SU-DHL-6 (cell line): ENCODE measurements around the gene SLC25A4.

Experiments used
- H2AFZ ChIP-seq: fragments of 200-600 bp; sonication (generic); 2 replicates; pipeline ENCODE4 v1.6.1; 2014; ENCODE audit warnings: low read depth, mild to moderate bottlenecking, moderate library complexity, mixed read lengths, antibody characterized with exemption, low read length; ENCODE audit not compliant: severe bottlenecking
- H3F3A ChIP-seq: fragments of 200-600 bp; shearing (Covaris generic); 2 replicates; pipeline ENCODE4 v1.6.0; 2016; ENCODE audit warnings: antibody characterized with exemption, mild to moderate bottlenecking; ENCODE audit not compliant: insufficient read depth
- H3K27ac ChIP-seq: fragments of 200-600 bp; sonication (generic); 2 replicates; pipeline ENCODE4 v1.5.1; 2016; ENCODE audit warnings: low read depth, mild to moderate bottlenecking, low read length, moderate library complexity, mixed read lengths
- H3K27me3 ChIP-seq: fragments of 200-600 bp; sonication (generic), shearing (Covaris generic); 2 replicates; pipeline ENCODE4 v1.6.0; 2014; ENCODE audit warnings: mild to moderate bottlenecking, low read length
- H3K36me3 ChIP-seq: fragments of 200-600 bp; sonication (generic); 2 replicates; pipeline ENCODE4 v1.6.1; 2014; ENCODE audit warnings: mild to moderate bottlenecking, low read length, mixed read lengths
- H3K4me2 ChIP-seq: fragments of 300-600, 200-600 bp; shearing (Covaris generic), sonication (generic); 2 replicates; pipeline ENCODE4 v1.6.0; 2014; ENCODE audit warnings: low read length, low read depth, mild to moderate bottlenecking; ENCODE audit not compliant: poor library complexity, severe bottlenecking
- H3K4me3 ChIP-seq: fragments of 200-600 bp; sonication (generic); 2 replicates; pipeline ENCODE4 v1.5.1; 2014; ENCODE audit warnings: antibody characterized with exemption, low read length, mild to moderate bottlenecking, mixed read lengths; ENCODE audit not compliant: insufficient read depth, poor library complexity, severe bottlenecking
- H3K79me2 ChIP-seq: fragments of 200-600 bp; sonication (generic); 2 replicates; pipeline ENCODE4 v1.6.1; 2014; ENCODE audit warnings: mild to moderate bottlenecking, low read length, moderate library complexity; ENCODE audit not compliant: insufficient read depth
- H3K9ac ChIP-seq: fragments of 200-600 bp; sonication (generic); 2 replicates; pipeline ENCODE4 v1.7.0; 2014; ENCODE audit warnings: mild to moderate bottlenecking, low read length
- H3K9me2 ChIP-seq: fragments of 200-600 bp; sonication (generic); replicated peaks from 2 replicates; pipeline ENCODE4 v1.6.1; 2014; ENCODE audit warnings: low read length; ENCODE audit not compliant: insufficient read depth
- H3K9me3 ChIP-seq: fragments of 200-600 bp; sonication (generic); 2 replicates; pipeline ENCODE4 v1.6.1; 2014; ENCODE audit warnings: low read length, mixed read lengths; ENCODE audit not compliant: insufficient read depth
- H4K20me1 ChIP-seq: fragments of 200-600 bp; sonication (generic); 2 replicates; pipeline ENCODE4 v1.6.1; 2014; ENCODE audit warnings: low read depth, mild to moderate bottlenecking, antibody characterized with exemption, low read length, moderate library complexity, mixed read lengths
- CTCF ChIP-seq: fragments of 200-600 bp; sonication (generic); IDR thresholded peaks from one replicate; pipeline ENCODE4 v1.5.1; 2017; ENCODE audit warnings: antibody characterized with exemption, mild to moderate bottlenecking, low read length, moderate library complexity; ENCODE audit not compliant: insufficient read depth, poor library complexity, severe bottlenecking
- EZH2phosphoT487 ChIP-seq: fragments of 200-600 bp; sonication (generic), shearing (Covaris generic); conservative IDR thresholded peaks from 2 replicates; pipeline ENCODE4 v1.6.1; 2018; ENCODE audit warnings: mild to moderate bottlenecking, antibody characterized with exemption, low read length, moderate library complexity, mixed read lengths

The SLC25A4 gene

DNA sequence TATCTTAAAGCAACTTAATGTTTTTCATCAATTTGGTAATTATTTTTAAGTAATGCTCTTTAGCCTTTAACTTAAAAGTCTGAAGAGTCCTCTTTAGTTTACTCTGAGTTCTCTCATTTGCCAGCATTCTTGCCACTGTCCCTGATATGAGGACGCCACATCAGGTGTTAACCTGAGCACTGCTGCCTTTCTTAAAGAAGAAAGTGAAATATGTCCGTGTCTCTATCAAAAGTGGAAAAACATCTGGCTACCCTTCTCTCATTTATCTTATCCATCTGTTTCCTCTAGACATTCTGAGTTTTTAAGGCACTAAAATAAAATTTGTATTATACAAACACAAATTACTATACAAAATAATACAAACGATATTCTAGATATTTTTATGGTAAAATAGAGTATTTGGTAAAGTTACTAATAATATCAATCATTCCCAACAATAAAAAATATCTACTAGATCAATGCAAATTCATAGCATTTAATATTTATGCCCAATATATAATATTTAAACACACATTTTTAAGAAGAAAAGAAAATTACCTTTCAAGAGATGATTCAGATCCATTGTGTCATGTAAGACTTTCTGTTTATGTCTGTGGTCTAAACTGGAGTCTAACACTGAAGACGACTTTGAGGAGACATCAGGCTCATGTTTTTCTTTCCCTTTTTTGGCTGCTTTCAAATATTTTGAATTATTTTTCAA is 46.7 kb downstream of the SLC25A4 start:
- Histone ChIP-seq H3K36me3 (peaks cover 15% of the 10 kb centered on the region; the same call in 1 of the 2 replicates), H3K9me2 (no peaks in the 10 kb centered on the region), H3K27me3 (no peaks in the 10 kb centered on the region), H3F3A (peaks cover under 1% of the 10 kb centered on the region; the same call in 1 of the 2 replicates), H3K9me3 (no peaks in the 10 kb centered on the region), H2AFZ (no peak overlapping the region), H3K9ac (no peak overlapping the region), H4K20me1 (no peaks in the 10 kb centered on the region), H3K79me2 (peaks cover 79% of the 10 kb centered on the region), H3K4me3 (no peak overlapping the region), H3K4me2 (peak overlapping the region; percentile 10), H3K27ac (no peak overlapping the region)
- no peak for TF ChIP-seq EZH2phosphoT487
- TF ChIP-seq CTCF = no peak

DNA sequence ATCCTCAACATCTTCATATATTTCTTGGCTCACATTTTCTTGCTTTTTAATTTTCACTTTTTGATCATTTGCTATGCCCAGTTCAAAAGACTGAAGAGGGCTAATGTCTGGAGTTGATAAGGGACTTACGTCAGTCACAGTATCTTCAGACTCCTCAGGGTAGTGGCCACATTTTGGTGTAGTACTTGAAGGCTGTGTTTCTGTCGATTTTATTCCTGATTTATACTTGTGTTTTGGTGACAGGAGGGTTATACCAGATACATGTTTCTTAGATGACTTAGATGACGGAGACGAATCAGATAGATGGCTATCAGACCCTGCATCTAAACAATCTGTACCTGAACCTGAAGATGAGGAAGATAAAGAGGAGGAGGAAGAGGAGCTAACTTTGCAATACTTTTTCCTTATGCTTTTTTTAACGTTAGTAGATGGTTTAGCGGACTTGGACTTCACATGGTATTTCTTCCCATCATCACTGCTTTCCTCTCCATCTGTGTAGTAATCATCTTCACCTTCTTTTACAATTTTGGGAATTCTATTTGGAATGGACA is 47.3 kb downstream of the SLC25A4 start:
- H3F3A ChIP-seq = no peaks in the 10 kb centered on the region
- no peak overlapping the region for H3K4me2 ChIP-seq
- H3K9me3 ChIP-seq = no peaks in the 10 kb centered on the region
- H3K9ac ChIP-seq = no peak overlapping the region
- peaks cover 15% of the 10 kb centered on the region; the same call in 1 of the 2 replicates for H3K36me3 ChIP-seq
- peaks cover 79% of the 10 kb centered on the region for H3K79me2 ChIP-seq
- H2AFZ ChIP-seq = no peak overlapping the region
- TF ChIP-seq EZH2phosphoT487 (no peak), CTCF (no peak)
- H4K20me1 ChIP-seq = no peaks in the 10 kb centered on the region
- no peak overlapping the region for H3K4me3 ChIP-seq
- no peak overlapping the region for H3K27ac ChIP-seq
- H3K9me2 ChIP-seq = no peaks in the 10 kb centered on the region
- H3K27me3 ChIP-seq = no peaks in the 10 kb centered on the region

DNA sequence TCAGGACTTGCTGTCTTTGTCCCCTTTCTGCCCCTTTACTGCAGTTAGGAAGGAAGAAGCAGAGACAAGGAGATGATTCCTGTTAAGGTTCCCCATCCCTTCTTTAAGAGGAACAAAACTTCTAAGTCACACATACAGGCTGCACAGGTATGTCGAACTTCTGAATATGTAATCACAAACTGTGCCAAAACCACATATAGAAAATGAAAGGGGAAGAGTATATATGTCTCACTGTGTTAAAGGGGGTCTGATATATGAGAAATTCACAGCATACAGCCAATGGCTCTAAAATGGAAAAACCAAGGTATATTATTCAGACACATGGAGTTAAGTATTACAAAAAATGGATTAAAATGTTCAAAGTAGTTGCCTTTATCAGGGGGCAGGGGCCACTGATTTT is 49.0 kb downstream of the SLC25A4 start:
- Histone ChIP-seq H3K36me3 (peaks cover 15% of the 10 kb centered on the region; the same call in 1 of the 2 replicates), H3K9me3 (no peaks in the 10 kb centered on the region), H3K4me2 (peak overlapping the region; percentile 12), H3K4me3 (no peak overlapping the region), H3K9ac (no peak overlapping the region), H2AFZ (no peak overlapping the region), H3K9me2 (no peaks in the 10 kb centered on the region), H3F3A (0 out of 2 replicates have a peak, but pooled peaks cover 1% of the 10 kb centered on the region), H3K27ac (no peak overlapping the region), H3K27me3 (no peaks in the 10 kb centered on the region), H3K79me2 (peaks cover 75% of the 10 kb centered on the region), H4K20me1 (no peaks in the 10 kb centered on the region)
- TF ChIP-seq CTCF (no peak), EZH2phosphoT487 (no peak)
